ENCODE data around the gene ZNF664. TPM values are rescaled to one million over a fixed set of nuclear protein-coding genes. Genes with fewer than 3 reads are reported as not detected.

ZNF664 gene
- total and polyA plus RNA-seq, 9 of the 15 experiments (the other 6 are each of a cell fraction or from before 2014, with no cell fraction given), result 3.3 to 101 (median 63.6) TPM

DNA sequence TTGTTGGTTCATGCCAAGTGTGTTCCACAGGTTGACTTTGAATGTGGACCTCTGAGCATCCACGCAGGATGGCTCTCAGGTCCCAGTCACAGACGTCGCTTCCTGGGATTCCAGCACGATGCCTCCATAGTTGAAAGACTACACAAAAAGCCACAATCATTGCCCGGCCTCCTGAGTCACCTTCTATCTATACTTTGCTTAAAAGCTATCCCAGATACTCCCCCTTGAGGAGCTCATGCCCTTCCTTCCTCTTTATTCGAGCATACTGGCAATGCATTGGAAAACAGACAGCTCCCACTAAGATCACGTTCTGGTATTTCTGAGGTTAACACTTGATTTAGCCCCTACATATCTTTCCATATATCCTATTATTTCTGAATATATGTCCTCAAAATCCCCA, 40.1 kb downstream of the ZNF664 start (continued):
- TF ChIP-seq MED1 (CRISPR knock-in tag; IDR thresholded peaks at IDR 0.05; ENCODE audit: borderline replicate concordance), result no peak
- TF ChIP-seq RAD21 (CRISPR knock-in tag; conservative IDR thresholded peaks at IDR 0.05 in 1 of 2, IDR thresholded peaks at IDR 0.05 in 1 of 2), result peak in 1 of 2 experiments; percentile 32; a peak in 1 of 4 replicates
- TF ChIP-seq SMARCA4 (IDR thresholded peaks at IDR 0.05), result no peak
- TF ChIP-seq ZFX (CRISPR knock-in tag; IDR thresholded peaks at IDR 0.05), result no peak
- TF ChIP-seq, protein P1, sequence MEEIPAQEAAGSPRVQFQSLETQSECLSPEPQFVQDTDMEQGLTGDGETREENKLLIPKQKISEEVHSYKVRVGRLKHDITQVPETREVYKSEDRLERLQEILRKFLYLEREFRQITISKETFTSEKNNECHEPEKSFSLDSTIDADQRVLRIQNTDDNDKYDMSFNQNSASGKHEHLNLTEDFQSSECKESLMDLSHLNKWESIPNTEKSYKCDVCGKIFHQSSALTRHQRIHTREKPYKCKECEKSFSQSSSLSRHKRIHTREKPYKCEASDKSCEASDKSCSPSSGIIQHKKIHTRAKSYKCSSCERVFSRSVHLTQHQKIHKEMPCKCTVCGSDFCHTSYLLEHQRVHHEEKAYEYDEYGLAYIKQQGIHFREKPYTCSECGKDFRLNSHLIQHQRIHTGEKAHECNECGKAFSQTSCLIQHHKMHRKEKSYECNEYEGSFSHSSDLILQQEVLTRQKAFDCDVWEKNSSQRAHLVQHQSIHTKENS (CRISPR knock-in tag; IDR thresholded peaks at IDR 0.05), result no peak
- TF ChIP-seq SMAD1 (IDR thresholded peaks at IDR 0.05; ENCODE audit: low read depth, low read length, partially characterized antibody), result no peak
- TF ChIP-seq LEF1 (IDR thresholded peaks at IDR 0.05), result no peak
- no peak for TF ChIP-seq U2AF2 (optimal IDR thresholded peaks at IDR 0.05; ENCODE audit: low read depth, low read length)
- TF ChIP-seq NR2C1 (IDR thresholded peaks at IDR 0.05), result no peak
- no peak for TF ChIP-seq NR2C1 (tag; IDR thresholded peaks at IDR 0.05)
- TF ChIP-seq IRF2 (CRISPR knock-in tag; IDR thresholded peaks at IDR 0.05), result no peak
- peak; percentile 60 for TF ChIP-seq FOSL1 (tag; conservative IDR thresholded peaks at IDR 0.05)
- TF ChIP-seq SRSF9 (IDR thresholded peaks at IDR 0.05; ENCODE audit: borderline replicate concordance, low read depth, low read length), result no peak
- TF ChIP-seq BDP1 (IDR thresholded peaks at IDR 0.05; ENCODE audit: insufficient read depth, insufficient read length), result no peak
- TF ChIP-seq, protein P2, sequence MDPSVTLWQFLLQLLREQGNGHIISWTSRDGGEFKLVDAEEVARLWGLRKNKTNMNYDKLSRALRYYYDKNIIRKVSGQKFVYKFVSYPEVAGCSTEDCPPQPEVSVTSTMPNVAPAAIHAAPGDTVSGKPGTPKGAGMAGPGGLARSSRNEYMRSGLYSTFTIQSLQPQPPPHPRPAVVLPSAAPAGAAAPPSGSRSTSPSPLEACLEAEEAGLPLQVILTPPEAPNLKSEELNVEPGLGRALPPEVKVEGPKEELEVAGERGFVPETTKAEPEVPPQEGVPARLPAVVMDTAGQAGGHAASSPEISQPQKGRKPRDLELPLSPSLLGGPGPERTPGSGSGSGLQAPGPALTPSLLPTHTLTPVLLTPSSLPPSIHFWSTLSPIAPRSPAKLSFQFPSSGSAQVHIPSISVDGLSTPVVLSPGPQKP (CRISPR knock-in tag; IDR thresholded peaks at IDR 0.05), result no peak
- no peak for TF ChIP-seq POLR2A (conservative IDR thresholded peaks at IDR 0.05)
- TF ChIP-seq, protein P3, sequence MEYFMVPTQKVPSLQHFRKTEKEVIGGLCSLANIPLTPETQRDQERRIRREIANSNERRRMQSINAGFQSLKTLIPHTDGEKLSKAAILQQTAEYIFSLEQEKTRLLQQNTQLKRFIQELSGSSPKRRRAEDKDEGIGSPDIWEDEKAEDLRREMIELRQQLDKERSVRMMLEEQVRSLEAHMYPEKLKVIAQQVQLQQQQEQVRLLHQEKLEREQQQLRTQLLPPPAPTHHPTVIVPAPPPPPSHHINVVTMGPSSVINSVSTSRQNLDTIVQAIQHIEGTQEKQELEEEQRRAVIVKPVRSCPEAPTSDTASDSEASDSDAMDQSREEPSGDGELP (CRISPR knock-in tag; IDR thresholded peaks at IDR 0.05; ENCODE audit: borderline replicate concordance), result no peak
- TF ChIP-seq JUND (IDR thresholded peaks at IDR 0.05; ENCODE audit: borderline replicate concordance, low read depth, low read length), result no peak
- peak; percentile 19; the same call in 1 of the 3 replicates for TF ChIP-seq JUND (tag; IDR thresholded peaks at IDR 0.05; ENCODE audit: borderline replicate concordance, low read depth, low read length)
- TF ChIP-seq HDAC2 (IDR thresholded peaks at IDR 0.05), result no peak
- TF ChIP-seq TAF7 (tag; IDR thresholded peaks at IDR 0.05), result no peak
- TF ChIP-seq HNRNPL (IDR thresholded peaks at IDR 0.05; ENCODE audit: low read depth, low read length), result no peak
- TF ChIP-seq SMARCA5 (IDR thresholded peaks at IDR 0.05), result no peak
- no peak for TF ChIP-seq ZBTB8A (IDR thresholded peaks at IDR 0.05; ENCODE audit: partially characterized antibody)
- TF ChIP-seq ZNF316 (IDR thresholded peaks at IDR 0.05), result no peak
- no peak for TF ChIP-seq TAF15 (IDR thresholded peaks at IDR 0.05; ENCODE audit: low read depth, low read length)
- TF ChIP-seq, protein P4, sequence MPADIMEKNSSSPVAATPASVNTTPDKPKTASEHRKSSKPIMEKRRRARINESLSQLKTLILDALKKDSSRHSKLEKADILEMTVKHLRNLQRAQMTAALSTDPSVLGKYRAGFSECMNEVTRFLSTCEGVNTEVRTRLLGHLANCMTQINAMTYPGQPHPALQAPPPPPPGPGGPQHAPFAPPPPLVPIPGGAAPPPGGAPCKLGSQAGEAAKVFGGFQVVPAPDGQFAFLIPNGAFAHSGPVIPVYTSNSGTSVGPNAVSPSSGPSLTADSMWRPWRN (IDR thresholded peaks at IDR 0.05; ENCODE audit: low read depth), result no peak
- TF ChIP-seq ZKSCAN8 (CRISPR knock-in tag; IDR thresholded peaks at IDR 0.05), result no peak
